ENCODE results near the gene SLC25A26. TPM values are rescaled to one million over a fixed set of nuclear protein-coding genes. Genes with fewer than 3 reads are reported as not detected.

The SLC25A26 gene
- total RNA-seq, 2 donors from 2014 or later, result 19.1 to 22.4 TPM

DNA sequence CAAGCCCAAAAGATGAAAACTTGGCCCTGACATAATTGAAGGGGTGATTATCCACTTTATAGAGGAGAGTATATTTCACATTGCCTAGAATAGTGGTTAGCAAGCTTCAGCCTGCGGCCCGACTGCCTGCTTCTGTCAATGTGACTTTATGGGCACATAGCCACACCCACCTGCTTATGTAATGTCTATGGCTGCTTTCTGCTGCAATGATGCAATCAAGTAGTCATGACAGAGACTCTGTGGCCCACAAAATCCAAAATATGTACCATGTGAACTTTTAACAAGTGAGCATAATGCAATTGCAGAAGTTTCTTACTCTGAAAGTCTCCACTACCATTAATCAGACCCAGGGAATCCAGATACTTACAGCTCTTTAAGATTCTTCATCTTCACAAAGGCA, 176.9 kb downstream of the SLC25A26 start:
- H3K36me3 ChIP-seq, result peaks cover 42% of the 10 kb centered on the region
- no peak for DNase-seq (ENCODE audit: low spot score)
- H3K27ac ChIP-seq, result no peak overlapping the region
- H3K4me1 ChIP-seq, result peaks cover 0 to 46% of the 10 kb centered on the region in 2 donors
- no peak overlapping the region for H3K4me3 ChIP-seq
- TF ChIP-seq, protein P1, sequence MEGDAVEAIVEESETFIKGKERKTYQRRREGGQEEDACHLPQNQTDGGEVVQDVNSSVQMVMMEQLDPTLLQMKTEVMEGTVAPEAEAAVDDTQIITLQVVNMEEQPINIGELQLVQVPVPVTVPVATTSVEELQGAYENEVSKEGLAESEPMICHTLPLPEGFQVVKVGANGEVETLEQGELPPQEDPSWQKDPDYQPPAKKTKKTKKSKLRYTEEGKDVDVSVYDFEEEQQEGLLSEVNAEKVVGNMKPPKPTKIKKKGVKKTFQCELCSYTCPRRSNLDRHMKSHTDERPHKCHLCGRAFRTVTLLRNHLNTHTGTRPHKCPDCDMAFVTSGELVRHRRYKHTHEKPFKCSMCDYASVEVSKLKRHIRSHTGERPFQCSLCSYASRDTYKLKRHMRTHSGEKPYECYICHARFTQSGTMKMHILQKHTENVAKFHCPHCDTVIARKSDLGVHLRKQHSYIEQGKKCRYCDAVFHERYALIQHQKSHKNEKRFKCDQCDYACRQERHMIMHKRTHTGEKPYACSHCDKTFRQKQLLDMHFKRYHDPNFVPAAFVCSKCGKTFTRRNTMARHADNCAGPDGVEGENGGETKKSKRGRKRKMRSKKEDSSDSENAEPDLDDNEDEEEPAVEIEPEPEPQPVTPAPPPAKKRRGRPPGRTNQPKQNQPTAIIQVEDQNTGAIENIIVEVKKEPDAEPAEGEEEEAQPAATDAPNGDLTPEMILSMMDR (IDR thresholded peaks at IDR 0.05), result no peak
- no peaks in the 10 kb centered on the region for H3K9me3 ChIP-seq
- no peaks in the 10 kb centered on the region for H3K27me3 ChIP-seq

DNA sequence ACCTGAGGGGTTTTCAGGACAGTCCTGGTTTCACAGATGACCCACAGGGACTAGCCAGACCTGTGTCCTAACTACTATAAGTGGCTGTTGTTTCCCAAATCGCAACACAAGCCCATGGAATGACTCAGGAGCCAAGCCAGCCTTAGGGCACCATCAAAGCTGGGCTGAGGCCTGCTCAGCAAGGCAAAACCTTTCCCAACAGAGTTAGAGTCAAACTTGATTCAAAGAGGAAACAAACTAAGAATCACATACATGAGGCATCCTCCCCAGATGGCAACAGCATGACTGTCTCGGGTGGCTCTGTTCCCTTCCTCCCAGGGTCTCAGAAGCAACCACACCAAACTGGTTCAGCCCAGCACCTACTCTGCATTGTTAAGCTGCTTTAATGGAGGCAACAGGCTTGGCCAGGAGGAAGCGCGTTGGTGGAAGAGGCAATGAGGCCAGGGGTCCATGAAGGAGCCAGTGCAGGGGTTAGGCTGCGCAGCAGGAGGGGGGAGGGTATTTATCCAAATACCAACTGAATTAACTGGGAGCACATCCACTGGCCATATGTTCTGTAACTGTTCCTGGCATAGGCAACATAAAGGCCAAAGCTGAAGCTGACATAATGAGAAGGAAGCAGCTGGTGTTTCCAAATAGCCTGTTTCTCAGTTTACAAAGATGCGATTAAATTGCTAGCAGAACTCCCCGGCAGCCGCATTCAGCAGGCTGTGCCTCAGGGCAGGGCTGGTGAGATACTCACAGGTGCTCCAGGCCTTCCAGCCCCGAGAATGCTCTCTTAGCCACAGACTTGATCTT, 177.6 kb downstream of the SLC25A26 start:
- H3K4me3 ChIP-seq, result no peak overlapping the region
- H3K4me1 ChIP-seq, result peaks cover 0 to 43% of the 10 kb centered on the region in 2 donors
- DNase-seq (ENCODE audit: low spot score), result no peak
- no peak overlapping the region for H3K27ac ChIP-seq
- peaks cover 38% of the 10 kb centered on the region for H3K36me3 ChIP-seq
- no peaks in the 10 kb centered on the region for H3K9me3 ChIP-seq
- TF ChIP-seq, protein P1 (IDR thresholded peaks at IDR 0.05), result no peak
- H3K27me3 ChIP-seq, result no peaks in the 10 kb centered on the region

GRCh38 chr3:66399529-66400232, 178.9 kb downstream of the SLC25A26 start:
- no peak for DNase-seq (ENCODE audit: low spot score)
- H3K4me1 ChIP-seq, result peaks cover 0 to 30% of the 10 kb centered on the region in 2 donors
- no peak overlapping the region for H3K4me3 ChIP-seq
- TF ChIP-seq, protein P1 (IDR thresholded peaks at IDR 0.05), result no peak
- no peaks in the 10 kb centered on the region for H3K27me3 ChIP-seq
- H3K36me3 ChIP-seq, result peaks cover 43% of the 10 kb centered on the region
- no peak overlapping the region for H3K27ac ChIP-seq
- no peaks in the 10 kb centered on the region for H3K9me3 ChIP-seq

DNA sequence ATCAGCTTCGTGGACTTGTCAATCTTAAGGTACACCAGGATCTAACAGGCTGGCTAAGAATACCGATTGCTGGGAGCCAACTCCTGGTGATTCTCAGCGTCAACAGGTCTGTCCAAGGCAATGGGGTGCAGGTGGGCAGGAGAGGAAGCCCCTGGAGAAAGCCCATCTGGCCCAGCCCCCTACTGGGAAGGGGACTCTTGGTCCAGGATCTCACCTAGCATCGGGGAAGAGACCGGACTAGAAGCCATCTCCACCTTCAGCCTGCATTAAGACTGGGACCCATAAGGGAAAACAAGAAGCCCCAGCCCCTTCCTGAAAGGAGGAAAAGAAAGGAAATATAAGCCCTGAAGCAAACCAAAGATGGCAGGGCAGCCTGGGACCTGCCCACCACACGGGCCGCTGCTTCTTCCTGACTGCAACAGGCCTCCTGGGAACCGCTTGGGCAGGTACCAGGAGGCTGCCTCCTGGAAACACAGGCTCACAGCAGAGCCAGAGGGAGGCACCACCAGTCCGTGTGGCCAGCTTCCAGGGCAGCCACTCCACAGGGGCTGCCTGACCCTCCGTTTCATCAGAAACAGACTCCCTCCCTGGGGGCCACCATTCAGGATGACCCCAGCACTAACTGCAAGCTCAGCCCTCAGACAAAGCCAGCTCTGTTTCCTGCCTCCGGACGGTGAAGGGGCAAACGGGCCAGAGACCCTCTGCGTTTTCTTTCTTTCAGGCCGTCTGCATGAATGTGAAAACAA, 179.8 kb downstream of the SLC25A26 start:
- Histone ChIP-seq H3K4me1 (peaks cover 0 to 28% of the 10 kb centered on the region in 2 donors), H3K4me3 (no peak overlapping the region), H3K9me3 (no peaks in the 10 kb centered on the region), H3K27me3 (no peaks in the 10 kb centered on the region), H3K36me3 (peaks cover 50% of the 10 kb centered on the region), H3K27ac (no peak overlapping the region)
- DNase-seq (ENCODE audit: low spot score), result no peak
- TF ChIP-seq, protein P1 (IDR thresholded peaks at IDR 0.05), result no peak

DNA sequence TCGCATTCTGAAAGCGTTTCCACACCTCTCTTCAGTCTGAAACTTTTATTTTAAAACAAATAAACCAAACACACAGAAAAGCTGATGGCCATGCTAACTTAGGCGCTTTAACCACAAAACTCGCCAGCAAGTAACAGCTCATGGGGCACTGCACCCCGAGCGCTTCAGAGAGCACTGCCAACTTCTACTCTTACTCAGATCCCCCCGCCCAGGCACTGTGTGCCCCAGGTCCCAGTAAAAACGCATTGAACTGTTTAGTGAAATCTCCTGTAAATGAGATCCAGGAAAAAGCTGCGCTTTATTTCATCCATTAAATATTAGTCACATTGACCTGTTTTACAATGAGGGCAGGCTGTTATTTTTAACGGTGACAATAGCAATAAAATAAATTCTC, 180.4 kb downstream of the SLC25A26 start:
- H3K9me3 ChIP-seq, result no peaks in the 10 kb centered on the region
- H3K27me3 ChIP-seq, result no peaks in the 10 kb centered on the region
- H3K4me1 ChIP-seq, result peaks cover 0 to 34% of the 10 kb centered on the region in 2 donors
- no peak for DNase-seq (ENCODE audit: low spot score)
- TF ChIP-seq, protein P1 (IDR thresholded peaks at IDR 0.05), result no peak
- H3K27ac ChIP-seq, result no peak overlapping the region
- peaks cover 50% of the 10 kb centered on the region for H3K36me3 ChIP-seq
- no peak overlapping the region for H3K4me3 ChIP-seq
